ENCODE data around the gene NUDT2. TPM values are rescaled to one million over a fixed set of nuclear protein-coding genes. Genes with fewer than 3 reads are reported as not detected.
"Not testable (repeated sequence)": the region's sequence is repeated elsewhere in the genome, so short reads cannot be mapped to it uniquely, and the experiment has no call there.

NUDT2 gene
- total RNA-seq, 4 donors from 2014 or later, result 13.2 to 19.7 (median 17.0) TPM

- H3K9me3 ChIP-seq, result no peaks in the 10 kb centered on the region
Measured at GRCh38 chr9:34365282-34365681, 35.9 kb downstream of the NUDT2 start.

GRCh38 chr9:34366365-34366764 lies 37.0 kb downstream of the NUDT2 start:
- DNase-seq (ENCODE audit: low spot score in 2 of 2), result no peak
- Histone ChIP-seq H3K4me3 (no peak overlapping the region), H3K4me1 (peaks cover 13% of the 10 kb centered on the region), H3K36me3 (no peaks in the 10 kb centered on the region), H3K27ac (no peak overlapping the region), H3K27me3 (no peaks in the 10 kb centered on the region), H3K9me3 (no peaks in the 10 kb centered on the region)
- TF ChIP-seq CTCF (IDR thresholded peaks at IDR 0.05) (no peak), POLR2AphosphoS5 (IDR thresholded peaks at IDR 0.05) (no peak), EP300 (IDR thresholded peaks at IDR 0.05) (no peak), POLR2A (IDR thresholded peaks at IDR 0.05) (no peak)
- WGBS, result 95% methylated on average over 2 of the region's 2 CpGs

More at GRCh38 chr9:34365282-34365681, 35.9 kb downstream of the NUDT2 start:
- WGBS, result 49% methylated on average over 2 of the region's 2 CpGs
- Histone ChIP-seq H3K4me3 (no peak overlapping the region), H3K27ac (no peak overlapping the region), H3K36me3 (no peaks in the 10 kb centered on the region), H3K27me3 (no peaks in the 10 kb centered on the region), H3K4me1 (peaks cover 4% of the 10 kb centered on the region)
- TF ChIP-seq POLR2A (IDR thresholded peaks at IDR 0.05) (no peak), CTCF (IDR thresholded peaks at IDR 0.05) (no peak)
- no peak for DNase-seq (ENCODE audit: low spot score in 2 of 2)

GRCh38 chr9:34367751-34368410 lies 38.5 kb downstream of the NUDT2 start:
- not testable (repeated sequence) for H3K9me3 ChIP-seq; H3K27me3 ChIP-seq; H3K4me3 ChIP-seq; DNase-seq (ENCODE audit: low spot score in 2 of 2); H3K27ac ChIP-seq; H3K36me3 ChIP-seq
- 96% methylated on average over 2 of the region's 3 CpGs for WGBS
- peaks cover 20% of the 10 kb centered on the region for H3K4me1 ChIP-seq

- not testable (repeated sequence) for H3K4me3 ChIP-seq; DNase-seq (ENCODE audit: low spot score in 2 of 2); H3K36me3 ChIP-seq; H3K9me3 ChIP-seq; H3K27ac ChIP-seq; H3K27me3 ChIP-seq
- 96% methylated on average over 5 of the region's 5 CpGs for WGBS
- H3K4me1 ChIP-seq, result peaks cover 20% of the 10 kb centered on the region
Measured at GRCh38 chr9:34368796-34369195, 39.4 kb downstream of the NUDT2 start.

GRCh38 chr9:34369636-34370035 lies 40.3 kb downstream of the NUDT2 start:
- WGBS, result 86% methylated on average over 4 of the region's 4 CpGs
- peaks cover 20% of the 10 kb centered on the region for H3K4me1 ChIP-seq
- H3K9me3 ChIP-seq, result no peaks in the 10 kb centered on the region
- no peak overlapping the region for H3K27ac ChIP-seq
- peaks cover 4% of the 10 kb centered on the region for H3K27me3 ChIP-seq
- TF ChIP-seq POLR2A (IDR thresholded peaks at IDR 0.05) (no peak), EP300 (IDR thresholded peaks at IDR 0.05) (no peak), CTCF (IDR thresholded peaks at IDR 0.05) (no peak), POLR2AphosphoS5 (IDR thresholded peaks at IDR 0.05) (no peak)
- H3K36me3 ChIP-seq, result no peaks in the 10 kb centered on the region
- H3K4me3 ChIP-seq, result no peak overlapping the region
- DNase-seq (ENCODE audit: low spot score in 2 of 2), result no peak

GRCh38 chr9:34370335-34370969 lies 41.1 kb downstream of the NUDT2 start:
- peak overlapping the region; percentile 43 for H3K4me3 ChIP-seq
- peaks cover 26% of the 10 kb centered on the region for H3K4me1 ChIP-seq
- H3K9me3 ChIP-seq, result no peaks in the 10 kb centered on the region
- peaks cover 4% of the 10 kb centered on the region for H3K27me3 ChIP-seq
- H3K27ac ChIP-seq, result no peak overlapping the region
- H3K36me3 ChIP-seq, result no peaks in the 10 kb centered on the region
- WGBS, result 63% methylated on average over 23 of the region's 23 CpGs
- no peak for TF ChIP-seq POLR2A (IDR thresholded peaks at IDR 0.05)
- TF ChIP-seq POLR2AphosphoS5 (IDR thresholded peaks at IDR 0.05), result no peak
- TF ChIP-seq CTCF (IDR thresholded peaks at IDR 0.05), result no peak
- no peak for TF ChIP-seq EP300 (IDR thresholded peaks at IDR 0.05)
- no peak for DNase-seq (ENCODE audit: low spot score in 2 of 2)
